Measurements from ENCODE around the gene ACAP2. TPM values are rescaled to one million over a fixed set of nuclear protein-coding genes. Genes with fewer than 3 reads are reported as not detected.
"Not testable (repeated sequence)": the region's sequence is repeated elsewhere in the genome, so short reads cannot be mapped to it uniquely, and the experiment has no call there.

ACAP2 gene
- total RNA-seq, 1 donor: 92.3 TPM

DNA sequence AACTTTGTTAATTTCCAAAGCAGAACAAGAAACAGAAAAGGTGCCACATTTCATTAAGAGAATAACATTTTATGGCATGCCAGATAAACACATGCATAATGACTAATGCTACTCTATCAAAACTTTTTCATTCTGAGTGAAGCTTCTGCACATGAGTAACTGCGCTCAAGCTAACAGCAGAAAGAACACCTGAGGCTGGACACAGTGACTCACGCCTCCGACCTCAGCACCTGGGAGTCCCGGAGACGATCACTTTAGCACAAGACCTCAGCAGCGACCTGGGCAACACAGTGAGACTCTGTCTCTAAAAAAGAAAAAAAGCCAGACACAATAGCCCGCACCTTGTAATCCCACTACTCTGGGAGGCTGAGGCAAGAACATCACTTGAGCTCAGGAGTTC lies 70.6 kb downstream of the ACAP2 start:
- DNase-seq (ENCODE audit: low read depth): no peak
- TF ChIP-seq, protein P1, sequence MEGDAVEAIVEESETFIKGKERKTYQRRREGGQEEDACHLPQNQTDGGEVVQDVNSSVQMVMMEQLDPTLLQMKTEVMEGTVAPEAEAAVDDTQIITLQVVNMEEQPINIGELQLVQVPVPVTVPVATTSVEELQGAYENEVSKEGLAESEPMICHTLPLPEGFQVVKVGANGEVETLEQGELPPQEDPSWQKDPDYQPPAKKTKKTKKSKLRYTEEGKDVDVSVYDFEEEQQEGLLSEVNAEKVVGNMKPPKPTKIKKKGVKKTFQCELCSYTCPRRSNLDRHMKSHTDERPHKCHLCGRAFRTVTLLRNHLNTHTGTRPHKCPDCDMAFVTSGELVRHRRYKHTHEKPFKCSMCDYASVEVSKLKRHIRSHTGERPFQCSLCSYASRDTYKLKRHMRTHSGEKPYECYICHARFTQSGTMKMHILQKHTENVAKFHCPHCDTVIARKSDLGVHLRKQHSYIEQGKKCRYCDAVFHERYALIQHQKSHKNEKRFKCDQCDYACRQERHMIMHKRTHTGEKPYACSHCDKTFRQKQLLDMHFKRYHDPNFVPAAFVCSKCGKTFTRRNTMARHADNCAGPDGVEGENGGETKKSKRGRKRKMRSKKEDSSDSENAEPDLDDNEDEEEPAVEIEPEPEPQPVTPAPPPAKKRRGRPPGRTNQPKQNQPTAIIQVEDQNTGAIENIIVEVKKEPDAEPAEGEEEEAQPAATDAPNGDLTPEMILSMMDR (IDR thresholded peaks at IDR 0.05; ENCODE audit: insufficient read depth, low read length): no peak
- H3K4me3 ChIP-seq (ENCODE audit: low read depth, low read length): no peak overlapping the region

GRCh38 chr3:195366200-195366925 lies 76.5 kb downstream of the ACAP2 start:
- TF ChIP-seq, protein P1 (IDR thresholded peaks at IDR 0.05; ENCODE audit: insufficient read depth, low read length): no peak
- H3K4me3 ChIP-seq (ENCODE audit: low read depth, low read length): no peak overlapping the region
- no peak for DNase-seq (ENCODE audit: low read depth)

DNA sequence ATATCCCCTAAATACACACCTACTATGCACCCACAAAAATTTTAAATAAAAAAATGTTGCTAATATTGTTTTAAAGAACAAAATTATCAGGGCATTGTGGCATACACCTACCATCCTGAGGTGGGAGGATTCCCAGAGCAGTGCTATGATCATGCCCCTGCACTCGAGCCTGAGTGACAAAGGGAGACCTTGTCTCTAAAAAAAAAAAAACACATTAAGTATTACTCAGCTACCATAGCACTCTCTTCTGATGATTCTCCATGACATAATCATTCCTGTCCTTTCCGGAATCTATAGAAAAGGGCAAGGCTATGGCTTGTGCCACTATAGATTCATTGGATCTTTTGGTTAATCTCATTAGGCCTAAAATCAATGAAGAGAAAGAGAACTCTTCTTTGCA lies 77.4 kb downstream of the ACAP2 start:
- no peak overlapping the region for H3K4me3 ChIP-seq (ENCODE audit: low read depth, low read length)
- no peak for DNase-seq (ENCODE audit: low read depth)
- TF ChIP-seq, protein P1 (IDR thresholded peaks at IDR 0.05; ENCODE audit: insufficient read depth, low read length): no peak

- H3K4me3 ChIP-seq (ENCODE audit: low read depth, low read length); DNase-seq (ENCODE audit: low read depth): not testable (repeated sequence)
Observed at GRCh38 chr3:195357797-195358196, 85.0 kb downstream of the ACAP2 start.

- TF ChIP-seq, protein P1 (IDR thresholded peaks at IDR 0.05; ENCODE audit: insufficient read depth, low read length): no peak
- peak; percentile 11 for DNase-seq (ENCODE audit: low read depth)
- H3K4me3 ChIP-seq (ENCODE audit: low read depth, low read length): no peak overlapping the region
Observed at GRCh38 chr3:195356151-195357086, 86.4 kb downstream of the ACAP2 start.

DNA sequence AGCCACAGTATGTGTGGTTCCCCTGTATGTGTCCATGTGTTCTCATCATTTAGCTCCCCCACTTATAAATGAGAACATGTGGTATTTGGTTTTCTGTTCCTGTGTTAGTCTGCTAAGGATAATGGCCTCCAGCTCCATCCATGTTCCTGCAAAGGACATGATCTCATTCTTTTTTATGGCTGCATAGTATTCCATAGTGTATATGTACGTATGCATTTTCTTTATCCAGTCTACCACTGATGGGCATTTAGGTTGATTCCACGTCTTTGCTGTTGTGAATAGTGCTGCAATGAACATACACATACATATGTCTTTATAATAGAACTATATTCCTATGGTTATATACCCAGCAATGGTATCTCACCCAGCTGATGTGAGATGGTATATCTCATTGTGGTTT lies 88.8 kb downstream of the ACAP2 start:
- DNase-seq (ENCODE audit: low read depth): not testable (repeated sequence)

DNA sequence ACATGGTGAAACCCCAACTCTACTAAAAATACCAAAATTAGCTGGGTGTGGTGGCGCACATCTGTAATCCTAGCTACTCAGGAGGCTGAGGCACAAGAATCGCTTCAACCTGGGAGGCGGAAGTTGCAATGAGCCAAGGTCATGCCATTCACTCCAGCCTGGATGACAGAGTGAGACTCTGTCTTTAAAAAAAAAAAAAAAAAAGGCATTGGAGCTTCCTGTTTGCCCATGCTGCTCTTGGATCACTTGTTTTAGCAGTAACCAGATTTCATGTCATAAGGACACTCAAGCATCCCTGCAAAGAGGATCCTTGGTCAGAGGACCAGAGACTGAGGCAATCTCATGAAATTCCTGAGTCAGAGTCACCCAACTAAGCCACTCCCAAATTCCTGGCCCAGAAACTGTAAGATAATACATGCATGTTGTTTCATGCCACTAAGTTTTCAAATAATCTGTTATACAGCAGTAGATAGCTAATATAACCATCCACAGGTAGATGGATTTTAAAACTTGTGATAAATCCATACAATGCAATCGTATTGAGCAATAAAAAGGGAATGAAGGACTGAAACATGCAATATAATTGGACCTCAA lies 89.8 kb downstream of the ACAP2 start:
- H3K4me3 ChIP-seq (ENCODE audit: low read depth, low read length): no peak overlapping the region
- peak; percentile 97 for DNase-seq (ENCODE audit: low read depth)
- TF ChIP-seq, protein P1 (IDR thresholded peaks at IDR 0.05; ENCODE audit: insufficient read depth, low read length): no peak

More for the DNA sequence above, 88.8 kb downstream of the ACAP2 start:
- not testable (repeated sequence) for H3K4me3 ChIP-seq (ENCODE audit: low read depth, low read length)
